KOPT-K1 (cell line): ENCODE data around the gene SLC25A41.

ENCODE experiments used
- H3K27ac ChIP-seq: fragments of 200-600 bp; sonication (generic); 2 replicates; pipeline ENCODE4 v1.5.1; 2016; ENCODE audit warnings: antibody characterized with exemption, mild to moderate bottlenecking, low read depth, low read length; ENCODE audit not compliant: poor library complexity, severe bottlenecking
- H3K36me3 ChIP-seq: fragments of 200-600 bp; sonication (generic); 2 replicates; pipeline ENCODE4 v1.5.1; 2017; ENCODE audit warnings: antibody characterized with exemption, mild to moderate bottlenecking, low read length, moderate library complexity; ENCODE audit not compliant: insufficient read depth
- H3K9me3 ChIP-seq: fragments of 200-600 bp; sonication (generic); 2 replicates; pipeline ENCODE4 v1.5.1; 2017; ENCODE audit warnings: antibody characterized with exemption, low read length, mild to moderate bottlenecking; ENCODE audit not compliant: insufficient read depth, poor library complexity, severe bottlenecking

The SLC25A41 gene

DNA sequence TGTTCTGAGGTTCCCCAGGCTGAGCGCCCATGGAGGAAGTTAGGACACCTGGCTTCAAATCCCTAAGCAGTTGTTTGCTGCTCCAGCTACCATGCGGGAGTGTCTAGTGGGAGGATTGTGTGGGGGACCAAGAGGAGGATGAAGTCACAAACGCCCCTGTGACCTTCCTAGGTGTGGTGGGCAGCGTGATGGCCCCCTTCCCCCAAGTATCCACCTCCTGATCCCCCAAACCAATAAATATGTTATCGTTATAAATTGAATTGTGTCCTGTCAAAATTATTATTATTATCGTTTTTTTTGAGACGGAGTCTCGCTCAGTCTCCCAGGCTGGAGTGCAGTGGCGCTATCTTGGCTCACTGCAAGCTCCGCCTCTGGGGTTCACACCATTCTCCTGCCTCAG, at the start of gene SLC25A41:
Gene SLC25A41 (minus strand): TSS at position 101 of the 400 bp plus-strand sequence. CDS start 70 bp downstream, at position 31.
- Histone ChIP-seq H3K9me3 (no peaks in the 10 kb centered on the region), H3K36me3 (no peaks in the 10 kb centered on the region), H3K27ac (no peak within 1 kb of the TSS)

DNA sequence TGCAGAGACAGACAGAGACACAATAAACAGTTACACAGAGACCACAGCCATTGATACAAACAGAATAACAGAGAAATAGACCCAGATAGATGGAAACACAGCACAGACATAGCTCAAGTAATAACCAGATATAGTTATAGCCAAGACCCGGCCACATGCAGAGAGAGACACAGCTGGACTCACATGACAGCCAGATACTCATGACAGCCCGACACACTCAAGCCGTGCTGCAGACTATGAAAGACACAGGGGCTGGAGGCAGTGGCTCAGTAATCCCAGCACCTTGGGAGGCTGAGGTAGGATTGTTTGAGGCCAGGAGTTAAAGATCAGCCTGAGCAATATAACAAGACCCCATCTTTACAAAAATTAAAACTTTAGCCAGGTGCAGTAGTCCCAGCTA, 49.7 kb upstream of the SLC25A41 start:
- Histone ChIP-seq H3K27ac (peak overlapping the region; percentile 4), H3K9me3 (no peaks in the 10 kb centered on the region), H3K36me3 (peaks cover 13% of the 10 kb centered on the region; the same call in 1 of the 2 replicates)

DNA sequence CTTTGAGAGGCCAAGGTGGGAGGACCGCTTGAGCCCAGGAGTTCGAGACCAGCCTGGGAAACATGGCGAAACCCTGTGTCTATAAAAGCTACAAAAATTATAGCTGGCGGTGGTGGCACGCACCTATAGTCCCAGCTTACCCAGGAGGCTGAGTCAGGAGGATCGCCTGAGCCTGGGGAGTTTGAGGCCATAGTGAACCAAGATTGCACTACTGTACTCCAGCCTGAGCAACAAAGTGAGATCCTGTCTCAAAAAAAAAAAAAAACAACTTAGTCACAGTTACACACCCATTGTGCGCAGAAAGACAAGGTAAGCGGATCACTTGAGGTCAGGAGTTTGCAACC, 48.8 kb upstream of the SLC25A41 start:
- peaks cover 14% of the 10 kb centered on the region; the same call in 1 of the 2 replicates for H3K36me3 ChIP-seq
- H3K27ac ChIP-seq = peak overlapping the region; percentile 93
- H3K9me3 ChIP-seq = no peaks in the 10 kb centered on the region

DNA sequence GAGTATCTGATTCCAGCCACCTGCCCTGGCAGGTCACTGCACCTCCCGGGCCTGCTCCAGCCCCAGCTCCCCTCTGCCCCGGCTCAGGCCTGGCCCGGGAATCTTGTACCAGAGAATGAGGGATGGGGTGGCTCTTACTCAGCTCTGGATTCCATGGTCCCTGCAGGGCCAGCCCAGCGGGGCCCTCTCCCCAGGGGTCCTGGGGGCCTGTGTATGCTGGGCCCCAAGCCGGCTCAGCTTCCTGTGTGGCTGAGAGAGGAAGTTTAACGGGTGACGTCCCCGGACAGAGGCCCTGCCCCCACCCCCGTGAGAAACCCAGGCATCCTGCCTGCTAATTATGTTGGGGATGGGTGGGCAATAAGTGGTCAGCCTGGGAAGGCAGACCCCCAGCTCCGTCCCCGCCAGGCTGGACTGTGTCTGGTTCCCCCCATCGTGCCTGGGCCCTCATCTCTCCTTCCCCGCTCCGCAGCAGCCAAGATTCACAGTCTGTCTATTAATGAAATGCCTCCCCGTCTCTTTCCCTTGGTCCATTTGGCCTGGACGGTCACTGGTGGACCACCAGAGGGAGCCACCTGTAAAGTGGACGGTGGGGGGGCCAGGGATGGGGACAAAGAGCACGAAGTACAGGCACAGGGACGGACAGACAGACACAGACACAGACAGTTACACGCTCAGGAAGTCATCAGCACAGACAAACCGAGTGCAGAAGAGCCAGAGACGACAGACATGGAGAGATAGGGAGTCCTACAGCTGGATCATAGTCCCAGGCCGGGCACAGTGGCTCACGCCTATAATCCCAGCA, 48.2 kb upstream of the SLC25A41 start, which contains the start of gene DENND1C:
Gene DENND1C (minus strand): TSS at position 247 of the 802 bp plus-strand sequence. CDS start 92 bp downstream, at position 155.
- peak within 1 kb of the TSS; percentile 93 for H3K27ac ChIP-seq

DNA sequence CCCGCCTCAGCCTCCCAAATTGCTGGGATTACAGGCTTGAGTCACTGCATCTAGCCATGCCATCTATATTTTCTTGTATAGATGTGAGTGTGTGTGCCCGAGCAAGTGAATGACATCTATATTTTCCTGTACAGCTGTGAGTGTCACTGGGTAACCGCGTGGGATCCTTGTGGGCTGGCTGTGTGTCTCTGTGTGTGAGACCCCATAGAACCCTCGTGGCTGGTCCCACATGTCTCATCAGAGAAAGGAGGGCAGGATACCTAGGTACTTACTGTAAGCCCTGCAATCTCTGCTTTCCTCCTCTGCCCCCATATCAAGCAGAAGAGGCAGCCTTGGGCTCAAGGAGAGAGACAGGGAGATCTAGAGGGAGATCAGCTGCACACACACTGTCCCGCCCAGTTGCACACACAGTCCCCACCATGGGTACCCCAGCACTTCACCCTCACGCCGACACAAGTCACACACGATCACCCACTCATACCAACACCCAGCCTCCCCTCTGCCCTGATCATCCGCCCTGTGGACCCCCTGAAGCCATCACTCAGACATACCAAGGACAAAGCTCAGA, 47.4 kb upstream of the SLC25A41 start:
- peaks cover 28% of the 10 kb centered on the region for H3K36me3 ChIP-seq
- H3K9me3 ChIP-seq = peaks cover 4% of the 10 kb centered on the region
- H3K27ac ChIP-seq = peak overlapping the region; percentile 93

More for the DNA sequence above, 48.2 kb upstream of the SLC25A41 start, which contains the start of gene DENND1C:
- H3K36me3 ChIP-seq = peaks cover 20% of the 10 kb centered on the region
- no peaks in the 10 kb centered on the region for H3K9me3 ChIP-seq

DNA sequence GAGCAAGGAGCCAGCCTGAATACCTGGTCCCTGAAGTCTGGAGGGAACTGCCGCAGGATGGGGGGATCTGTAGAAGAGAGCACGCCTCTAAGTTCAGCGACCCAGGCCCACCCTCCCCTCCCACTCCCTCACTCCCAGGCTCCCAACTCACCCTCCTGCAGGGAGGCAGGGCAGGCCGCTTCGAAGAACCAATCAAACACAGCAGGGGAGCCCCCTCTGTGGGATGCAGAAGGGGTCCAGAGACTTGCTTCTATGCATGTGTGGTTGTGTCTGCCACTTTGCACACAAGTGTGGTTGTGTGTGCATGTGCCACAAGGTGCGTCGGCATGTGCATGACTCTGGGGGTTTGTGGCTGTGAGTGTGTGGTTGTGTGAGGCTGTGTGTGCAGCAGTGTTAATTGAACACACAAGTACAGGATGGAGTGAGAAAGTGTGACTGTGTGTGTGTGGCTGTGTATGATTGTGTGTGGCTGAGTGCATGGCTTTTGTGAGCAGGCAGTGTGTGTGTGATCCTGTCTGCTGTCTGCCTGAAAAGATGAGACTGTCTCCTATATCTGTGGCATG, 46.4 kb upstream of the SLC25A41 start:
- Histone ChIP-seq H3K36me3 (peaks cover 38% of the 10 kb centered on the region), H3K27ac (peak overlapping the region; percentile 13), H3K9me3 (peaks cover 4% of the 10 kb centered on the region)

DNA sequence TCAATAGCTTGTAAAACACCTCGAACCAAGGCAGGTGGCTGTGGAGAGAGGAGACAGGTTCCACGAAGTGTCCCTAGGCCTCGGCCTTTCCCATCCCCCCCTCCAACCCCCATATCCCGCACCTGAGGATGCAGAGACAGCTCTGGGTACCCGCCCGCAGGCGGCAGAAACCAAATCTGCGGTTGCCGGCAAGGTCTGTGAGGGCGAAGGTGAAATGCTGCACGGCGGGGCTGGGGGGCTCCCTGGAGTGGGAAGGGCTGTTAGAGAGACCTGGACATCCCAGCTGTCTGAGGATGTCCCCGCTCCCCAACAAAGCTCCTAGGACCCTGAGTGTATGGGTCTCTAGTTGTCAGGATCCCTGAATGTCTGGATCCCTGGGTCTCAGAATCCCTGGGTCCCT, 45.3 kb upstream of the SLC25A41 start:
- H3K27ac ChIP-seq = peak overlapping the region; percentile 29
- peaks cover 4% of the 10 kb centered on the region for H3K9me3 ChIP-seq
- H3K36me3 ChIP-seq = peaks cover 48% of the 10 kb centered on the region

DNA sequence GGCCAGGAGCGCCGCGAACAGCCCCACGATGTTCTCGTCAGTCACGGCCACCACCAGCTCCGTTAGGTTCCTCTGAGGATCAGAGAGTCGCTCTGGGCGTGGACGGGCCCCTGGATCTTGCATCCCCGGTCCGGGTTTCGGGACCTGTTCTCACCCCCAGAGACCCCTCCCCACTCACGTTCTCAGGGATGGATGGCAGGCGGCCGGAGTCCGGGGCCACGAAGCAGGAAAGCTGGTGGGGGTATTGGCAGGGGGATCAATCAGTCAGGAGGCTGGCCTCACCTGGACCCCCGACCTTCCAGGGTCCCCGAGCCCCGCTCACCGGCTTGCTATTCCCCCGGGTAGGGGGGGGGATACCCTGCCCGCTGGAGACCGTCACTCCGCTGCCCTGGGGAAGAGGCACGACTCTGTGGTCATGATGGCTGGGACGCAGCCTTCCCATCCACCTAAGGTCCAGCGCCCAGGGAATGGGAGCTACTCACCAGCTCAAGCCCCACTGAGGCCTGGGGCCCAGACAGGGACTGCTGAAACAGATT, 43.4 kb upstream of the SLC25A41 start:
- Histone ChIP-seq H3K27ac (no peak overlapping the region), H3K9me3 (peaks cover 4% of the 10 kb centered on the region), H3K36me3 (peaks cover 54% of the 10 kb centered on the region)

DNA sequence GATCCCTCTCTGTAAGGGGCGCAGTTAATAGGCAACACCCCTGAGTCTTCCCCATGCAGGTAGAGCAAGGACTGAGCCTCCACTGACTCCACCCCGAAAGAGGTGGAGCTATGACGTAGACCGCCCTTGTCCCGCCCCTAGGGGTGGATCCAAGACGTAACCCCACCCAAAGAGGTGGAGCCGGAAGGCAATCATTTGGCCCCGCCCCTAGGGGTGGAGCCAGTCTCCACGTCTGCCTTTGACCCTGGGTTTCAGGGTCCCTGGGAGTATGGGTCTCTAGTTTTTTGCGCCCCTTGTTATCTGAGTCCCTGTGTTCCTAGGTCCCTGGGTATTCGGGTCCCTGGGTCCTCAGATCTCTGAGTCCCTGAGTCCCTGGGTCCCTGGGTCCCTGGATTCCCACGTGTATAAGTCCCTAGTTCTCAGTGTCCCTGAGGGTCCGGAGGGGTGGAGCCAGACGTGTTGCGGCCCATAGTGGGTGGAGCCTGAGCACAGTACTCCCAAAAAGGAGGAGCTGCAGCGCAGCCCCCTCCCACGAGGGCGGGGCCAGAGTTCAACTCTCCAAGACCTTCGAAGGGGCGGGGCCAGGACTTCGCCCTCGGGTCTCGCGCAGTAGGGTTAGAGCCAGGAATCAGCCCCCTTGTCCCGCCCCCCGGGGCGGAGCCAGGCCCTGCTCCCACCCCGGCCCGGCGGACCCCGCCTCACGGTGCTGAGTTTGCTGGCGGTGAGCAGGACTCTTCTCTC, 42.8 kb upstream of the SLC25A41 start:
- Histone ChIP-seq H3K9me3 (peaks cover 4% of the 10 kb centered on the region), H3K27ac (no peak overlapping the region), H3K36me3 (peaks cover 56% of the 10 kb centered on the region)

DNA sequence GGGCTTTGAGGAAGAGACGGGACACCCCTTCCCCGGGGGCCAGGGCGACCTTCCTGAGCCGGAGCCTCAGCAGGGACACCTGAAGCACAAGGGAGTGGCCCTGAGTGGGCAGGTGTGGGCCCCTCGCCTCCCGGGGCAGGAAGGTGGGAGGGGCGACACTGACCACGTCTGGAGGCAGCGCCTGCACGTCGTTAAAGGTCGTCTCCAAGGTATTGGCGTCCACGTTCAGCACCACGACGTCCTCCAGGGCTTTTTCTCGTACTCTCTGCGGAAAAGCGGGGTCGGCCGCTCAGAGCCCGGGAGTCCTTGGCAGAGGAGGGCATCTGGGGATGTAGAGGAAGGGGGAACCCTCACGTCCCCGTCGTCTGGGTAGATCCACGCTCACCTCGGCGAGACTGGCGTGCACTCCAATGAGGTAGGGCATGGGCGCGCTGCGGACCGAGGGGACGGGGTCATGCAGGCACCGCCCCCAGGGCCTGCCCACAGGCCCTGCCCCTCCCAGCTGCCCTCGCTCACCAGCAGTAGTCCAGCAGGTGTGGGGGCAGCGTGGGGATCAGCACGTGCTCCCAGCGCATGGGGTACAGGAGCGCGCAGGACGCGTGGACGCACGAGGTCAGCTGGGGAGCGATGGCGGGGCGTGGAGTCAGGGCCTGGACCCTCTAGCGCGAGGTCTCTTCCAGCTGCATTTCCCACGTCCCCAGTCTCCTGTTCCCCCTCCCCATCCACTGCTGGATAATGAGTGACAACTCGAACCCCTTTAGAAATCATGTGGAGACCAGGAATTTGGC, 42.0 kb upstream of the SLC25A41 start:
- Histone ChIP-seq H3K36me3 (peaks cover 64% of the 10 kb centered on the region), H3K27ac (no peak overlapping the region), H3K9me3 (peaks cover 4% of the 10 kb centered on the region)

DNA sequence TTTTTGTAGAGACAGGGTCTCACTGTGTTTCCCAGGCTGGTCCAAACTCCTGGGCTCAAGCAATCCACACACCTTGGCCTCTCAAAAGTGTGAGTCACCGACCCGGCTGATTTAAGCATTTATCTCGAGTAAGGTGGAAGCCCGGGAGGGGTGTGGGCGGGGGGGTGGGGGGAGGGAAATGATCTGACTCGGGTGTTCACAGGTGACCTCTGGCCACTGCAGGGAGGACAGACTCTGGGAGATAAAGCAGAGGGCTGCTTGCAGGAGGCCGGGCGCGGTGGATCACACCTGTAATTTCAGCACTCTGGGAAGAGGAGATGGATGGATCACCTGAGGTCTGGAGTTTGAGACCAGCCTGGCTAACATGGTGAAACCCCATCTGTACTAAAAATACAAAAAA, 40.1 kb upstream of the SLC25A41 start:
- Histone ChIP-seq H3K9me3 (peaks cover 4% of the 10 kb centered on the region), H3K27ac (no peak overlapping the region), H3K36me3 (peaks cover 72% of the 10 kb centered on the region)

DNA sequence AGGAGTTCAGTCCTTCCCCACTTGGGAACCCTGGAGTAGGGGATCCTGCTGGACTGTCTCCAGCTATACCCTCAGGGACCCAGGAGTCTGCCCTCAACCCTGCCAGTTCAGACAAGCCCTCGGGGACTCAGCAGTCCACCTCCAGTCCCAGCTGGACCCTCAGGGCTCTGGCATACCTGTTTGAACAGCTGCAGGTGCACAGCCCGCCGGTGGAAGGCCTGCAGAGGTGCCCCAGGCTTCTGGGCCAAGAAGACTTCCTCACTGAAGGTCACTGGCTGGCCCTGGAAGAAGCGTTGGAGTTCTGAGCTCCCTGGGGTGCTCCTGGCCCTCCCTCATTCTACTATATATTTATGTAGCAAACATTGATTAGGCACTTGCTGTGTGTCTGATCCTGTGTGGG, 39.1 kb upstream of the SLC25A41 start:
- Histone ChIP-seq H3K36me3 (peaks cover 76% of the 10 kb centered on the region), H3K9me3 (peaks cover 4% of the 10 kb centered on the region), H3K27ac (no peak overlapping the region)

DNA sequence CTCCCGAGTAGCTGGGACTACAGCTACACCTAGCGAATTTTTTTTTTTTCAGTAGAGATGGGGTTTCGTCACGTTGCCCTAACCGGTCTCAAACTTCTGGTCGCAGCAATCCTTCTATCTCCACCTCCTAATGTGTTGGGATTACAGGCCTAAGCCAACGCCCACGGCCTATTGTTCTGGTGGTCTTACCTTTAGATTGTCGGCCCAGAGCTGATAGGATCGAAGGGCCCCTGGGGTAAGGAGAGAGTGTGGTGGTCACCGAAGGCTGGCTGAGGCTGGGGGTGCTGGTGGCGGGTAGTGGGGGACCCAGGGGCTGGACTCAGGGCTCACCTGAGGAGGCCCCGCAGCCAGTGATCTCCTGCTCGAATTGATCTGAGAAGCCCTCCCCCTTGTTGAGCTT, 37.5 kb upstream of the SLC25A41 start:
- no peak overlapping the region for H3K27ac ChIP-seq
- peaks cover 70% of the 10 kb centered on the region for H3K36me3 ChIP-seq

DNA sequence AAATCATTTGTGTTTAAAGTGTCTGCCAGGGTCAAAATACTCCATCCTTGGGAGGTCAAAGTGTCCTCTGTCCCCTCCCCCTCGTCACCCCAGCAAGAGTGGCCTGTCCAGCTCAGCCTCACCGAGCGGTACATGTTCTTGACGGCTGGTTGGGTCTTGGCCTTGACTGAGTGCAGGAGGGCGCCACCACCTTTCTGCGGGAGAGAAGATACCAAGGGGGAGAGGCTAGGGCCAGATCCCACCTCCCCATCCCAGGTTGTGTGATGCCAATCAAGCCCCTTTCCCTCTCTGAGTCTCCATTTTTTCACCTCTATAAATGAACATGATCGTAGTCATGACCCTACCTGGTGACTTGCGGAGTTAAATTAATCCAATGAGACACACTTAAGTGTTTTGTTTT, 36.6 kb upstream of the SLC25A41 start:
- Histone ChIP-seq H3K9me3 (no peaks in the 10 kb centered on the region), H3K27ac (no peak overlapping the region), H3K36me3 (peaks cover 61% of the 10 kb centered on the region)

More for the DNA sequence above, 37.5 kb upstream of the SLC25A41 start:
- no peaks in the 10 kb centered on the region for H3K9me3 ChIP-seq
